H1 (cell line): ENCODE data around the gene ADPRS. TPM values are rescaled to one million over a fixed set of nuclear protein-coding genes. Genes with fewer than 3 reads are reported as not detected.

Experiments used
- BACH1 ChIP-seq: IDR thresholded peaks from 2 replicates; pipeline ENCODE4 v1.6.1; 2012; ENCODE audit warnings: low read length, improper control_type of control experiment
- CHD1 ChIP-seq: IDR thresholded peaks from 2 replicates; pipeline ENCODE4 v1.6.1; 2012; ENCODE audit warnings: low read depth, low read length, improper control_type of control experiment
- EZH2 ChIP-seq: fragments of 200-600 bp; sonication (generic); IDR thresholded peaks from 2 replicates; pipeline ENCODE4 v1.7.1; 2012; ENCODE audit warnings: low read depth, mild to moderate bottlenecking, moderate library complexity, low read length, inconsistent platforms; ENCODE audit not compliant: severe bottlenecking
- HDAC6 ChIP-seq: IDR thresholded peaks from one replicate; pipeline ENCODE4 v1.7.1; 2012; ENCODE audit warnings: low read depth, mild to moderate bottlenecking, inconsistent platforms, low read length, moderate library complexity
- polyA plus RNA-seq, 7 experiments: library from polyadenylated mRNA; depleted of rRNA in 3 of 7; stranded (reverse) in 5 of 7; unstranded in 2 of 7; fragments of >200 nt in 5 of 7; fragments of 200-250 nt in 2 of 7; gene quantifications; 1 replicate in 5 of 7; 2 replicates in 1 of 7; 4 replicates in 1 of 7; pipeline versions ENCODE4 v1.2.1 to v1.2.3, GENCODE V29; 2011 to 2013; ENCODE audit warnings: missing spikeins in 2 of 7, mixed read lengths in 2 of 7
- total RNA-seq: library from RNA; stranded (reverse); fragmentation: NEBNext Ultra II Directional; extraction: Animal tissue kit (Norgen Biotek cat#: 25700); gene quantifications from 2 replicates; pipeline ENCODE4 v1.2.1, GENCODE V29; 2021
- TF ChIP-seq, protein P1 (sequence below): IDR thresholded peaks from 2 replicates; pipeline ENCODE4 v1.6.1; 2012; ENCODE audit warnings: inconsistent platforms

Gene ADPRS
- total and polyA plus RNA-seq, 2 of the 8 experiments (the other 6 are each of a cell fraction or from before 2014, with no cell fraction given) = 22.9 to 38.1 TPM

DNA sequence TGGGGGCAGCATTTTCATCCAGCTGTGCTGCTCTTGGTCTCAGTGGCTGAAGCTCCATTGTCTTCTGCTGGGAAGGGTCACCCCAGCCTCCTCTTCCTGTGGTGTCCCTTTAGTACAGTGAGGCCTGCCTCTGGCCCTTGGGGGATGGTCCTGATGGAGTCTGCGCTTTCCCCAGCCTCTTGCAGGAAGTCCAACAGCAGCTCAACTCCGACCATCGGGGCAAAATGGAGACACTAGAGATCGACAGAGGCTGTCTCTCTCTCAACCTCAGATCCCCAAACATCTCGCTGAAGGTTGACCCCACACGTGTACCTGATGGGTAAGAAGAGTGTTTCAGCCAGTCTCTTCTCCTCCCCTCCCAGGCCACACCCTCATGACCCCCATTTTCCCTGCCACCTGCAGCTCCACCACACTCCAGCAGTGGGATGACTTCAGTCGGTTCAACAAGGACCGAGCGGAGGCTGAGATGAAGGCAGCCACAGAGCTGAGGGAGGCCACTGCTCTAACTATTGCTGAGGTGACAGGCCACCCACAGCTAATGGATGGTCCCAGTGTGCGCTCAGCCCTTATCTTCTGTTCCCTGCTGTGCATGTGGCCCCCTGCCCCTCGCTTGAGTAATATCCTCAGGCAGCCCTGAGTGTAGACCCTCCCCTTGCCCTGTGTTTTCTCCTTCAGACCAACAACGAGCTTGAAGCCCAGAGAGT lies 2.0 kb upstream of the ADPRS start (continued):
- TF ChIP-seq, protein P1, sequence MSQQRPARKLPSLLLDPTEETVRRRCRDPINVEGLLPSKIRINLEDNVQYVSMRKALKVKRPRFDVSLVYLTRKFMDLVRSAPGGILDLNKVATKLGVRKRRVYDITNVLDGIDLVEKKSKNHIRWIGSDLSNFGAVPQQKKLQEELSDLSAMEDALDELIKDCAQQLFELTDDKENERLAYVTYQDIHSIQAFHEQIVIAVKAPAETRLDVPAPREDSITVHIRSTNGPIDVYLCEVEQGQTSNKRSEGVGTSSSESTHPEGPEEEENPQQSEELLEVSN = no peak
- TF ChIP-seq CHD1 = no peak
- no peak for TF ChIP-seq HDAC6
- no peak for TF ChIP-seq BACH1
- no peak for TF ChIP-seq EZH2
